NT2/D1 (cell line): Measurements from ENCODE around the gene PRF1.

Source experiments
- DNase-seq: peaks from one replicate; pipeline ENCODE4 v3.0.0-alpha.2; 2011; ENCODE audit warnings: low read depth, low spot score
- H3K27me3 ChIP-seq: 2 replicates; pipeline ENCODE4 v1.6.0; 2011; ENCODE audit warnings: mild to moderate bottlenecking; ENCODE audit not compliant: insufficient read length, insufficient read depth
- H3K36me3 ChIP-seq: 2 replicates; pipeline ENCODE4 v1.6.1; 2011; ENCODE audit warnings: mild to moderate bottlenecking, low read length, mixed read lengths; ENCODE audit not compliant: insufficient read depth, insufficient read length
- H3K4me1 ChIP-seq: 2 replicates; pipeline ENCODE4 v1.5.1; 2011; ENCODE audit not compliant: insufficient read depth, insufficient read length
- H3K4me3 ChIP-seq: 2 replicates; pipeline ENCODE4 v1.5.1; 2011; ENCODE audit warnings: low read depth; ENCODE audit not compliant: insufficient read length
- H3K9ac ChIP-seq: 2 replicates; pipeline ENCODE4 v1.6.0; 2011; ENCODE audit warnings: low read depth; ENCODE audit not compliant: insufficient read length
- H3K9me3 ChIP-seq: 2 replicates; pipeline ENCODE4 v1.5.1; 2011; ENCODE audit warnings: mild to moderate bottlenecking, low read length; ENCODE audit not compliant: insufficient read depth
- SUZ12 ChIP-seq: IDR thresholded peaks from 2 replicates; pipeline ENCODE4 v1.6.1; 2011; ENCODE audit not compliant: insufficient read length, insufficient read depth; ENCODE audit errors: extremely low read depth
- YY1 ChIP-seq: IDR thresholded peaks from 2 replicates; pipeline ENCODE4 v1.6.1; 2011; ENCODE audit not compliant: insufficient read length, insufficient read depth
- ZNF274 ChIP-seq: IDR thresholded peaks from 2 replicates; pipeline ENCODE4 v1.6.1; 2011; ENCODE audit warnings: mild to moderate bottlenecking, low read depth, low read length

PRF1 gene

GRCh38 chr10:70579234-70580002 lies 23.1 kb downstream of the PRF1 start:
- no peak overlapping the region for H3K9ac ChIP-seq
- H3K9me3 ChIP-seq = no peaks in the 10 kb centered on the region
- no peak overlapping the region for H3K4me3 ChIP-seq
- H3K36me3 ChIP-seq = no peaks in the 10 kb centered on the region
- no peaks in the 10 kb centered on the region for H3K27me3 ChIP-seq
- peaks cover 10% of the 10 kb centered on the region for H3K4me1 ChIP-seq
- TF ChIP-seq SUZ12 = no peak
- no peak for TF ChIP-seq ZNF274
- TF ChIP-seq YY1 = no peak
- DNase-seq = no peak

DNA sequence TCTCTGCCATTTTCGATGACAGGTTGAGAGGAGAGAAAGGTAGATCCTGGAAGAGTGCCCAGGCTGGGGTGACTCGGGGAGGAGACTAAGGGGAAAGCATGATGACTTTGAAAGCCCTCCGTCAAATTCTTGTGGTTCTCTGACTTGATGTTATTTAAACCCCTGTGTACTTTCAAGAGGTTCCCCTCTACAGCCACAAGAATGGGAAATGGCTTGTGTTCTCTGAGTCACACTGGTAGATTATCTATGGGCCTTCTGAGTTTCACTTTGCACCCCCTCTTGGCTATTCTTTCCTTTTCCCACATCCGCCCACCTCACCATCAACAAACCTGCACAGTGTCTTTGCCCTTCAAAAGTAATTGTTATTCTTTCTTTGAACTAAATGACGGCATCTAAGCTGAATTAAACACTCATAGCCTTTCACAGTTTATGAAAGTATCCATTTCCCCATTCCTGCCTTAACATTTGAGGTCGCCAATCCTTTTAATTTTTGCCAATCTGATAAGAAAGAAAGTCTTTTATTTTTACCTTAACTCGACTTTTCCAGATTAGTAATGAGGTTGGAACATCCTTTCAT lies 24.1 kb downstream of the PRF1 start:
- no peak for DNase-seq
- no peaks in the 10 kb centered on the region for H3K27me3 ChIP-seq
- peaks cover 10% of the 10 kb centered on the region for H3K4me1 ChIP-seq
- no peaks in the 10 kb centered on the region for H3K36me3 ChIP-seq
- TF ChIP-seq SUZ12 (no peak), YY1 (no peak), ZNF274 (no peak)
- no peak overlapping the region for H3K9ac ChIP-seq
- H3K9me3 ChIP-seq = no peaks in the 10 kb centered on the region
- H3K4me3 ChIP-seq = no peak overlapping the region

DNA sequence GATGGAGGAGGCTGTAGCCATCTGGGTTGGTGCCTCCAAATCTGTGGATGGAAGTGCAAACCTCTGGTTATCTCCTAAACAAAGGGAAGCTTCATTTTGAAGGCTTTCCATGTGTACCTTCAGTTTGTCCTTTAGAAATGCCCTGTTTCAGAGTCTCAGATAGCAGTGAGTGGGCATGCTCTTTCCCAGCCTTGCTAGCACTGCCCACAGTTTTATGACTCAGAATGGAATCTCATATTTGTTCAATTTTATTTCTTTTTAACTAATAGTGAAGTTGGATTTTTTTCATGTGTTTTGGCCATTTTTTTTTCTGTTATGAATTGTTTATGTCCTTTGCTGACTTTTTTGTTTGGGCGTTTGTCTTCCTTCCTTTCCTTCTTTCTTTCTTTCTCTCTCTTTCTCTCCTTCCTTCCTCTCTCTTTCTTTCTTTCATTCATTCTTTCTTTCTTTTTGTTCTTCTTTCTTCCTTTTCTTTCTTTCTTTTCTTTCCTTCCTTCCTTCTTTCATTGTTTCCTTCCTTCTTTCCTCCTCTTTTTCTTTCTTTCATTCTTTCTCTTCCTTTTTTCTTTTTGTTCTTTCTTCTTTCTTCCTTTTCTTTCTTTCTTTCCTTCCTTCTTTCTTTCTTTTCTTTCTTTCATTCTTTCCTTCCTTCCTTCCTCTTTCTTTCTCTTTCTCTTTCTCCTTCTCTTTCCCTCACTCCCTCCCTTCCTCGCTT lies 25.6 kb downstream of the PRF1 start:
- Histone ChIP-seq H3K4me1 (peaks cover 10% of the 10 kb centered on the region), H3K9ac (no peak overlapping the region)

DNA sequence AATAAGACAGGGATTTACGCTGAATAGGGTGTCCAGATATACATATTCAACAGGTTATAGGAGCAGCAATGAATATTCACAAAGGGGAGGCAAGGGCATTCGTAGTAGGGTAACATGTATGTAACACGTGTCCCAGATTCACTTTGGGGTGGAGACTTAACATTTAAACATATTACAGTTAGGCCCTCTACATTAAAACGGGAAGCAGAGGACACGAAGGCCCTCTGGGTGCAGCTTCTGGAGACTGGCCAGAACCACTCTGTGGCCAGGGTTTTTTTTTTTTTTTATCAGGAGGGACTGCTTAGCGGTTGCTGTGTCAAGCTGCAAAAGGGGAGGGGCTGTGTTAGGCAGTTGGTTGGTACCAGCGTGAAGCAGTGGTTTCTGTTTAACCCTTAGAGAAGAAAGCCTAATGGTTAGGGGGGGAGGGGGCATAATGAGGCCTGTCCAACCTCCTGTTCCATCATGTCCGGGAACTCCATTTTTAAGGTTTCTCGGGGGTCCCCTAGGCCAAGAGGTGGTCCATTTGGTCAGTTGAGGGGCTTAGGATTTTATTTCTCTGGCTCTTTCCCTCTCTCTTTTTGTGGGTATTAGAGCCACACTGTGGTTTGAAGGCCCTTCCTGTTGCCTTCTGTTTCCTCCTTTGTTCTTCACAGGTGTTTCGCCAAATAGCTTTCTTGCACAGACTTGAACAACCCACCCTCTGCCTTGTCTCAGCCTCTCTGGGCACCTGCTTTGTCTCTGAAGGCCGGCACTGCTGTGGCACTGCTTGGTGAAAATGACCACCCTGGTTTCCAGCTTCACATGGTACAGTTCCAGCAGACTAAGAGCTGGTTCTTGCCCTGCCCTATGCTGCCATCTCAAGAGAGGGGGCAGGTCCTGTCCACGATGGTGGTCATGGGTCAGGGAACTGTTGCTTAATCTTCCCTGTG lies 26.4 kb downstream of the PRF1 start:
- Histone ChIP-seq H3K9ac (no peak overlapping the region), H3K9me3 (no peaks in the 10 kb centered on the region), H3K27me3 (no peaks in the 10 kb centered on the region), H3K4me3 (no peak overlapping the region), H3K36me3 (no peaks in the 10 kb centered on the region), H3K4me1 (peaks cover 10% of the 10 kb centered on the region)
- DNase-seq = no peak
- TF ChIP-seq SUZ12 (no peak), ZNF274 (no peak), YY1 (no peak)

More for the DNA sequence above, 25.6 kb downstream of the PRF1 start:
- no peak for TF ChIP-seq ZNF274
- TF ChIP-seq SUZ12 = no peak
- TF ChIP-seq YY1 = no peak
- Histone ChIP-seq H3K27me3 (no peaks in the 10 kb centered on the region), H3K9me3 (no peaks in the 10 kb centered on the region), H3K36me3 (no peaks in the 10 kb centered on the region), H3K4me3 (no peak overlapping the region)
- DNase-seq = no peak

DNA sequence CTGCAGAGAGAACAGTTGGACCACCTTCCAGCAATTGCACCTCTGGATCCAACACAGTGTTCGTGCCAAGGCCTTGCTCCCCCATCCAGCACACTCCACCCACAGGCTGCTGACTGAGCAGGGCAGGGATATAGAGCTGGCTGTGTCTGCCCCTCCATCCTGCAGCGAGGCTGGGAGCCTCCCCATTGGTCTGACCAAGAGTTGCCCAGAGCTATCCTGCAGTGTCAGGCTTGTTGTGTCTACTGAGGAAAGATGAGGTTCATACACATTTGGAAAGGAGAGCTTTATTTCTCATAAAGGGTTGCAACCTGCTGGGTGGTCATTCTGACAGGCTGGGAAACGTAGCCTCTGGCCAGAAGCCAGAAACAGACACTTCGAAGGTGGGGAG lies 27.1 kb downstream of the PRF1 start:
- no peak for DNase-seq
- no peak for TF ChIP-seq YY1
- TF ChIP-seq SUZ12 = no peak
- no peak for TF ChIP-seq ZNF274
- no peaks in the 10 kb centered on the region for H3K27me3 ChIP-seq
- peaks cover 10% of the 10 kb centered on the region for H3K4me1 ChIP-seq
- no peak overlapping the region for H3K9ac ChIP-seq
- H3K36me3 ChIP-seq = no peaks in the 10 kb centered on the region
- no peak overlapping the region for H3K4me3 ChIP-seq
- H3K9me3 ChIP-seq = no peaks in the 10 kb centered on the region

GRCh38 chr10:70573599-70574506 lies 28.7 kb downstream of the PRF1 start:
- DNase-seq = no peak
- Histone ChIP-seq H3K4me3 (no peak overlapping the region), H3K27me3 (no peaks in the 10 kb centered on the region), H3K9me3 (no peaks in the 10 kb centered on the region), H3K4me1 (peaks cover 10% of the 10 kb centered on the region), H3K36me3 (no peaks in the 10 kb centered on the region), H3K9ac (no peak overlapping the region)
- TF ChIP-seq ZNF274 (no peak), SUZ12 (no peak), YY1 (no peak)
